Astrocyte (in vitro differentiated cells and primary cell): Measurements from ENCODE around the gene EVI5L.

Experiments used
- EZH2 ChIP-seq: IDR thresholded peaks from 2 replicates; pipeline ENCODE4 v1.6.1; 2012; ENCODE audit warnings: mild to moderate bottlenecking, low read length, inconsistent platforms; ENCODE audit not compliant: insufficient read depth
- TF ChIP-seq, protein P1 (sequence below): IDR thresholded peaks from 2 replicates; pipeline ENCODE4 v1.5.1; 2011; ENCODE audit warnings: low read depth, mild to moderate bottlenecking, inconsistent platforms, low read length, moderate library complexity; ENCODE audit not compliant: insufficient read depth

DNA sequence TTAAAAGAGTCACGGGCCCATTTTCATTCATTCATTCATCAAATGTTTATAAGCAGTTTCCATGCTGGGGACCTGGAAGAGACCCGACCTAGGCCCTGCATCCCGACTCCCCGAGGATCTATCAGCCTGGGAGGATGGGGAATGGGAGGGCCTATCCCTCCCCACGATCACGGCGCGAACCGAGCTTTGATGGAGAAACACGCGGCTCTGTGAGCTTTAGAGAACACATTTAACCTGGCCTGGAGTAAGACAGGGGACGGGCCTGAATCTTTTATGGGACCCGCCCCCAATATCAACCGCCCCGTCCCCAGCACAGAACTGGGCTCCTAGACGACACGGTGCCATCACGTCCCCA, 875 bp upstream of the EVI5L start:
- TF ChIP-seq, protein P1, sequence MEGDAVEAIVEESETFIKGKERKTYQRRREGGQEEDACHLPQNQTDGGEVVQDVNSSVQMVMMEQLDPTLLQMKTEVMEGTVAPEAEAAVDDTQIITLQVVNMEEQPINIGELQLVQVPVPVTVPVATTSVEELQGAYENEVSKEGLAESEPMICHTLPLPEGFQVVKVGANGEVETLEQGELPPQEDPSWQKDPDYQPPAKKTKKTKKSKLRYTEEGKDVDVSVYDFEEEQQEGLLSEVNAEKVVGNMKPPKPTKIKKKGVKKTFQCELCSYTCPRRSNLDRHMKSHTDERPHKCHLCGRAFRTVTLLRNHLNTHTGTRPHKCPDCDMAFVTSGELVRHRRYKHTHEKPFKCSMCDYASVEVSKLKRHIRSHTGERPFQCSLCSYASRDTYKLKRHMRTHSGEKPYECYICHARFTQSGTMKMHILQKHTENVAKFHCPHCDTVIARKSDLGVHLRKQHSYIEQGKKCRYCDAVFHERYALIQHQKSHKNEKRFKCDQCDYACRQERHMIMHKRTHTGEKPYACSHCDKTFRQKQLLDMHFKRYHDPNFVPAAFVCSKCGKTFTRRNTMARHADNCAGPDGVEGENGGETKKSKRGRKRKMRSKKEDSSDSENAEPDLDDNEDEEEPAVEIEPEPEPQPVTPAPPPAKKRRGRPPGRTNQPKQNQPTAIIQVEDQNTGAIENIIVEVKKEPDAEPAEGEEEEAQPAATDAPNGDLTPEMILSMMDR, result no peak
- no peak for TF ChIP-seq EZH2
